OCI-LY7 (cell line): ENCODE results near the gene RIN3. TPM values are rescaled to one million over a fixed set of nuclear protein-coding genes. Genes with fewer than 3 reads are reported as not detected.

Experiments
- BruUV-seq: library from RNA; stranded (reverse); fragments of 400-500 nt; replicated peaks from 2 replicates; lab custom pipeline; 2021; lab: Mats Ljungman, UMichigan
- CTCF ChIA-PET: fragments of 300-600 bp; sonication (Branson Sonifier 250); formaldehyde crosslinking; loops from one replicate; lab custom pipeline; 2022; ENCODE audit warnings: antibody characterized with exemption; ENCODE audit not compliant: unreplicated experiment; lab: Charles Lee
- POLR2A ChIA-PET: fragments of 300-600 bp; sonication (Branson Sonifier 250); formaldehyde crosslinking; loops from one replicate; lab custom pipeline; 2022; ENCODE audit warnings: antibody characterized with exemption; lab: Charles Lee
- DNase-seq: peaks from one replicate; pipeline ENCODE4 v3.0.0-alpha.2; 2015; ENCODE audit warnings: low spot score
- H2AFZ ChIP-seq: fragments of 200-600 bp; sonication (generic), shearing (Covaris generic); 2 replicates; pipeline ENCODE4 v1.6.1; 2014; ENCODE audit warnings: mild to moderate bottlenecking, antibody characterized with exemption, low read length, moderate library complexity
- H3K27ac ChIP-seq: fragments of 200-600 bp; sonication (generic); 2 replicates; pipeline ENCODE4 v1.5.1; 2014; ENCODE audit warnings: mixed run types, low read depth, mild to moderate bottlenecking, moderate library complexity, low read length, inconsistent platforms; ENCODE audit not compliant: poor library complexity, severe bottlenecking
- H3K36me3 ChIP-seq: fragments of 200-600 bp; sonication (generic); 2 replicates; pipeline ENCODE4 v1.6.1; 2014; ENCODE audit warnings: mild to moderate bottlenecking, antibody characterized with exemption, low read length, moderate library complexity, mixed read lengths; ENCODE audit not compliant: insufficient read depth
- H3K4me1 ChIP-seq: fragments of 200-600 bp; sonication (generic); 2 replicates; pipeline ENCODE4 v1.5.1; 2014; ENCODE audit warnings: mild to moderate bottlenecking, low read length; ENCODE audit not compliant: insufficient read depth, poor library complexity, severe bottlenecking
- H3K4me2 ChIP-seq: fragments of 200-600 bp; sonication (generic); 2 replicates; pipeline ENCODE4 v1.6.1; 2014; ENCODE audit warnings: mild to moderate bottlenecking, low read length
- H3K4me3 ChIP-seq: fragments of 200-600 bp; sonication (generic); 2 replicates; pipeline ENCODE4 v1.5.1; 2014; ENCODE audit warnings: mild to moderate bottlenecking, low read depth, low read length; ENCODE audit not compliant: poor library complexity, severe bottlenecking
- H3K79me2 ChIP-seq: fragments of 200-600 bp; sonication (generic); 2 replicates; pipeline ENCODE4 v1.6.1; 2016; ENCODE audit warnings: low read depth, mild to moderate bottlenecking, low read length, moderate library complexity, mixed read lengths; ENCODE audit not compliant: insufficient read depth
- H3K9me2 ChIP-seq: fragments of 200-600 bp; sonication (generic); 2 replicates; pipeline ENCODE4 v1.6.1; 2016; ENCODE audit warnings: mild to moderate bottlenecking, low read length, mixed read lengths; ENCODE audit not compliant: insufficient read depth
- H3K9me3 ChIP-seq: fragments of 200-600 bp; sonication (generic); 2 replicates; pipeline ENCODE4 v1.6.1; 2014; ENCODE audit warnings: mild to moderate bottlenecking, mixed run types, low read length, mixed read lengths
- H4K20me1 ChIP-seq: fragments of 200-600 bp; sonication (generic); 2 replicates; pipeline ENCODE4 v1.6.1; 2014; ENCODE audit warnings: mild to moderate bottlenecking, antibody characterized with exemption, low read length, moderate library complexity, mixed read lengths; ENCODE audit not compliant: insufficient read depth
- EZH2phosphoT487 ChIP-seq: fragments of 200-600 bp; sonication (generic); IDR thresholded peaks from 2 replicates; pipeline ENCODE4 v1.6.1; 2018; ENCODE audit warnings: low read depth, borderline replicate concordance, mild to moderate bottlenecking, mixed run types, antibody characterized with exemption, low read length, moderate library complexity, mixed read lengths
- intact Hi-C: fragments of 100-400 bp; cut with micrococcal nuclease; formaldehyde crosslinking; loops from one replicate; pipeline ENCODE4 v1.10.0; 2022; ENCODE audit not compliant: unreplicated experiment
- total RNA-seq, 2 experiments: library from RNA; depleted of rRNA in 1 of 2; stranded (reverse); fragments of >200 nt in 1 of 2; shearing (Covaris generic) in 1 of 2; gene quantifications; 2 replicates each; pipeline ENCODE4 v1.2.3, GENCODE V29; 2014 to 2022
- TF ChIP-seq, protein P1 (sequence below): fragments of 200-600 bp; sonication (generic); conservative IDR thresholded peaks from 2 replicates; pipeline ENCODE4 v1.5.1; 2014; ENCODE audit warnings: mild to moderate bottlenecking, antibody characterized with exemption, low read length, moderate library complexity, mixed read lengths

The RIN3 gene
- total RNA-seq, 2 experiments from 2014 or later = not detected

DNA sequence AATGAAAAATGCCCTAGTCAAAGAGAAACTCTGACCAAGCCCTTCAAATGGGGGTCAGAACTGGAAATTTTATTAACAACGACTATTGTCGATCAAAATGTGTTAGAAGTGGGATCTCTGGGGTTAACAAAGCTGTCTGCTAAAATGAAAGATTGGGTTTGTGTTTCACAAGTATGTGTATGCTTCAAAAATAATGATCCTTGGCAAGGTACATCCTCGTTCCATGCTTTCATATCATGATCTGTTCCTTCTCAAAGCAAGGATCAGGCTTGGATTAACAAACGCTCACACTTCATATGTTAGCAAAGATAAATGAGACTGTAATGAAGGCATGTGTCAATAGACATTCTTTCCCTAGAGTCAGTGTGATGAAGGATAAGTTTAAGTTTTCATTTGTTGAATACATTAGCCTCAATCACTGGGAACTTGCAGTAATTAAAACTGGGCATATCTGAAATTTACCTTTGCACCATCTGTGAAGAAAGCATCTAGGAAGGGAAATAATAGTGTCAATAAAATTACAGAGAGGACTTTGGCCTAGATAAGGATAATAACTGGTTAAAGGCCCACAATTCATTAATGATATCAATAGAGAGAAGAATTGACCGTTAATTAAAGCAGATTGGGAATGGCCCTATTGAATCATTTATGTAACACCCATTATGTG lies 91.8 kb downstream of the RIN3 start:
- no peaks in the 10 kb centered on the region for H3K36me3 ChIP-seq
- no peak for TF ChIP-seq EZH2phosphoT487
- TF ChIP-seq, protein P1, sequence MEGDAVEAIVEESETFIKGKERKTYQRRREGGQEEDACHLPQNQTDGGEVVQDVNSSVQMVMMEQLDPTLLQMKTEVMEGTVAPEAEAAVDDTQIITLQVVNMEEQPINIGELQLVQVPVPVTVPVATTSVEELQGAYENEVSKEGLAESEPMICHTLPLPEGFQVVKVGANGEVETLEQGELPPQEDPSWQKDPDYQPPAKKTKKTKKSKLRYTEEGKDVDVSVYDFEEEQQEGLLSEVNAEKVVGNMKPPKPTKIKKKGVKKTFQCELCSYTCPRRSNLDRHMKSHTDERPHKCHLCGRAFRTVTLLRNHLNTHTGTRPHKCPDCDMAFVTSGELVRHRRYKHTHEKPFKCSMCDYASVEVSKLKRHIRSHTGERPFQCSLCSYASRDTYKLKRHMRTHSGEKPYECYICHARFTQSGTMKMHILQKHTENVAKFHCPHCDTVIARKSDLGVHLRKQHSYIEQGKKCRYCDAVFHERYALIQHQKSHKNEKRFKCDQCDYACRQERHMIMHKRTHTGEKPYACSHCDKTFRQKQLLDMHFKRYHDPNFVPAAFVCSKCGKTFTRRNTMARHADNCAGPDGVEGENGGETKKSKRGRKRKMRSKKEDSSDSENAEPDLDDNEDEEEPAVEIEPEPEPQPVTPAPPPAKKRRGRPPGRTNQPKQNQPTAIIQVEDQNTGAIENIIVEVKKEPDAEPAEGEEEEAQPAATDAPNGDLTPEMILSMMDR = no peak
- no peak overlapping the region for H3K4me3 ChIP-seq
- no peak for DNase-seq
- H2AFZ ChIP-seq = no peak overlapping the region
- POLR2A ChIA-PET = no interaction called here
- no peaks in the 10 kb centered on the region for H4K20me1 ChIP-seq
- no TSS peak for BruUV-seq
- H3K27ac ChIP-seq = no peak overlapping the region
- intact Hi-C loops = no loop called here
- CTCF ChIA-PET = no interaction called here
- H3K4me2 ChIP-seq = no peak overlapping the region
- no peaks in the 10 kb centered on the region for H3K9me2 ChIP-seq
- H3K79me2 ChIP-seq = no peaks in the 10 kb centered on the region
- H3K9me3 ChIP-seq = no peaks in the 10 kb centered on the region
- no peaks in the 10 kb centered on the region for H3K4me1 ChIP-seq

DNA sequence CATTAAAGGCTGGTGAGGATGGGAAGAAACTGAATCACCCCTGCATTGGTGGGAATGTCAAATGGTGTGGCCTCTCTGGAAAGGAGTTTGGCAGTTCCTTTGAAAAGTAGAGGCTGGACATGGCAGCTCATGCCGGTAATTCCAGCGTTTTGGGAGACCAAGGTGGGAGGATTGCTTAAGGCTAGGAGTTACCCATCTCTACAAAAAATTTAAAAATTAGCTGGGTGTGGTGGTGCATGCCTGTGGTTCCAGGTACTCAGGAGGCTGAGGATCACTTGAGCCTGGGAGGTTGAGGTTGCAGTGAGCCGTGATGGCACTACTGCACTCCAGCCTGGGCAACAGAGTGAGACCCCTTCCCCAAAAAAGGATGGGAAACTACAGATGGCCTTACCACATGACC lies 93.7 kb downstream of the RIN3 start:
- intact Hi-C loops = no loop called here
- CTCF ChIA-PET = no interaction called here
- H4K20me1 ChIP-seq = no peaks in the 10 kb centered on the region

More for the DNA sequence above, 93.7 kb downstream of the RIN3 start:
- no peak for DNase-seq
- Histone ChIP-seq H3K79me2 (no peaks in the 10 kb centered on the region), H3K36me3 (no peaks in the 10 kb centered on the region), H3K4me1 (no peaks in the 10 kb centered on the region), H3K9me3 (no peaks in the 10 kb centered on the region), H3K4me3 (no peak overlapping the region), H3K9me2 (no peaks in the 10 kb centered on the region), H3K4me2 (no peak overlapping the region), H3K27ac (no peak overlapping the region), H2AFZ (no peak overlapping the region)
- TF ChIP-seq, protein P1 = no peak
- no peak for TF ChIP-seq EZH2phosphoT487
- POLR2A ChIA-PET = no interaction called here
- BruUV-seq = no TSS peak
